Measurements from ENCODE around the gene CFAP43.

DNA sequence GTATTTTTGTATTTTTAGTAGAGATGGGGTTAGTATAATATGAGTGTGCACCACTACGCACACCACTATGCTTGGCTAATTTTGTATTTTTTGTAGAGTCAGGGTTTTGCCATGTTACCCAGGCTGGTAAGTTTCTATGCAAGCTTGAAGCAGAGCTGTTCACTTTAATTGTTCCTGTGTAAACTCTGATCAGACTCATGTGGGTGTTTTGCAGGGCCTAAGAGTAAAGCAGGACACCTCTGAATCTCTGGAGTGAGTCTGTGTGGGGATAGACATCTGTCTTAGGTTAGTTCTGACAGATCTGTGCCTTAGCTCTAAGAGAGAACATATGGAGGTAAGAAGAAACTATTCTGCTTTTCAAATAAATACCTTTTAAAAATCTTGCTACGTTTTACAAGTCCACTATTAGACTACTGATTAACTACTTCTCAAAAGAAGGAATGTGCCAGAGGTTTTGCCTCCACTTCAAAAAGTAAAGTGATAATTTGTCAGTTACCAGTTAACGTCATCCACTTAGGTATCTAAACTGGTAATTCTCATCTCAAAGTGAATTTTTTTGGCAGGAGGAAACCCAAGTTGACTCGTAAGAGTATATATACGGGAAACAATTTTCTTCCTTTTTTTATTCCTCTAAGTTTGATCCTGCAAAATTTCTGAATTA, 147.6 kb downstream of the CFAP43 start:
- TF ChIP-seq, protein P1, sequence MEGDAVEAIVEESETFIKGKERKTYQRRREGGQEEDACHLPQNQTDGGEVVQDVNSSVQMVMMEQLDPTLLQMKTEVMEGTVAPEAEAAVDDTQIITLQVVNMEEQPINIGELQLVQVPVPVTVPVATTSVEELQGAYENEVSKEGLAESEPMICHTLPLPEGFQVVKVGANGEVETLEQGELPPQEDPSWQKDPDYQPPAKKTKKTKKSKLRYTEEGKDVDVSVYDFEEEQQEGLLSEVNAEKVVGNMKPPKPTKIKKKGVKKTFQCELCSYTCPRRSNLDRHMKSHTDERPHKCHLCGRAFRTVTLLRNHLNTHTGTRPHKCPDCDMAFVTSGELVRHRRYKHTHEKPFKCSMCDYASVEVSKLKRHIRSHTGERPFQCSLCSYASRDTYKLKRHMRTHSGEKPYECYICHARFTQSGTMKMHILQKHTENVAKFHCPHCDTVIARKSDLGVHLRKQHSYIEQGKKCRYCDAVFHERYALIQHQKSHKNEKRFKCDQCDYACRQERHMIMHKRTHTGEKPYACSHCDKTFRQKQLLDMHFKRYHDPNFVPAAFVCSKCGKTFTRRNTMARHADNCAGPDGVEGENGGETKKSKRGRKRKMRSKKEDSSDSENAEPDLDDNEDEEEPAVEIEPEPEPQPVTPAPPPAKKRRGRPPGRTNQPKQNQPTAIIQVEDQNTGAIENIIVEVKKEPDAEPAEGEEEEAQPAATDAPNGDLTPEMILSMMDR (IDR thresholded peaks at IDR 0.05 in 2 of 3, conservative IDR thresholded peaks at IDR 0.05 in 1 of 3; ENCODE audit: control insufficient read depth in 2 of 3, extremely low read depth in 1 of 3, insufficient read depth in 1 of 3, low read depth in 3 of 3, low read length in 3 of 3) = no peak
- TF ChIP-seq NR2C2 (IDR thresholded peaks at IDR 0.05; ENCODE audit: borderline replicate concordance, control insufficient read depth, insufficient read length, low read depth) (no peak), CHD1 (IDR thresholded peaks at IDR 0.05; ENCODE audit: low read depth, low read length) (no peak), POLR2A (IDR thresholded peaks at IDR 0.05; ENCODE audit: low read depth, low read length) (no peak), BRCA1 (IDR thresholded peaks at IDR 0.05; ENCODE audit: low read depth, low read length) (no peak), SP1 (IDR thresholded peaks at IDR 0.05; ENCODE audit: low read depth, low read length) (no peak), GABPA (IDR thresholded peaks at IDR 0.05; ENCODE audit: low read depth) (no peak), MYB (IDR thresholded peaks at IDR 0.05; ENCODE audit: borderline replicate concordance, low read depth, low read length) (no peak), BACH1 (IDR thresholded peaks at IDR 0.05; ENCODE audit: borderline replicate concordance) (no peak), ZNF384 (IDR thresholded peaks at IDR 0.05; ENCODE audit: borderline replicate concordance, low read depth, low read length) (no peak)
- TF ChIP-seq, protein P2, sequence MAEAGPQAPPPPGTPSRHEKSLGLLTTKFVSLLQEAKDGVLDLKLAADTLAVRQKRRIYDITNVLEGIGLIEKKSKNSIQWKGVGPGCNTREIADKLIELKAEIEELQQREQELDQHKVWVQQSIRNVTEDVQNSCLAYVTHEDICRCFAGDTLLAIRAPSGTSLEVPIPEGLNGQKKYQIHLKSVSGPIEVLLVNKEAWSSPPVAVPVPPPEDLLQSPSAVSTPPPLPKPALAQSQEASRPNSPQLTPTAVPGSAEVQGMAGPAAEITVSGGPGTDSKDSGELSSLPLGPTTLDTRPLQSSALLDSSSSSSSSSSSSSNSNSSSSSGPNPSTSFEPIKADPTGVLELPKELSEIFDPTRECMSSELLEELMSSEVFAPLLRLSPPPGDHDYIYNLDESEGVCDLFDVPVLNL (IDR thresholded peaks at IDR 0.05; ENCODE audit: low read depth, low read length) = no peak
- TF ChIP-seq, protein P3, sequence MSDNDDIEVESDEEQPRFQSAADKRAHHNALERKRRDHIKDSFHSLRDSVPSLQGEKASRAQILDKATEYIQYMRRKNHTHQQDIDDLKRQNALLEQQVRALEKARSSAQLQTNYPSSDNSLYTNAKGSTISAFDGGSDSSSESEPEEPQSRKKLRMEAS (IDR thresholded peaks at IDR 0.05; ENCODE audit: low read depth, low read length) = no peak
- TF ChIP-seq, protein P4, sequence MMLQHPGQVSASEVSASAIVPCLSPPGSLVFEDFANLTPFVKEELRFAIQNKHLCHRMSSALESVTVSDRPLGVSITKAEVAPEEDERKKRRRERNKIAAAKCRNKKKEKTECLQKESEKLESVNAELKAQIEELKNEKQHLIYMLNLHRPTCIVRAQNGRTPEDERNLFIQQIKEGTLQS (IDR thresholded peaks at IDR 0.05; ENCODE audit: borderline replicate concordance, extremely low read depth, low read depth, low read length) = no peak

All from GM12878 (cell line).